Measurements from ENCODE around the gene GSDMA. TPM values are rescaled to one million over a fixed set of nuclear protein-coding genes. Genes with fewer than 3 reads are reported as not detected.

GSDMA gene
- total and polyA plus RNA-seq, 4 experiments from 2014 or later, result 0.23 to 1.1 (median 0.34) TPM

DNA sequence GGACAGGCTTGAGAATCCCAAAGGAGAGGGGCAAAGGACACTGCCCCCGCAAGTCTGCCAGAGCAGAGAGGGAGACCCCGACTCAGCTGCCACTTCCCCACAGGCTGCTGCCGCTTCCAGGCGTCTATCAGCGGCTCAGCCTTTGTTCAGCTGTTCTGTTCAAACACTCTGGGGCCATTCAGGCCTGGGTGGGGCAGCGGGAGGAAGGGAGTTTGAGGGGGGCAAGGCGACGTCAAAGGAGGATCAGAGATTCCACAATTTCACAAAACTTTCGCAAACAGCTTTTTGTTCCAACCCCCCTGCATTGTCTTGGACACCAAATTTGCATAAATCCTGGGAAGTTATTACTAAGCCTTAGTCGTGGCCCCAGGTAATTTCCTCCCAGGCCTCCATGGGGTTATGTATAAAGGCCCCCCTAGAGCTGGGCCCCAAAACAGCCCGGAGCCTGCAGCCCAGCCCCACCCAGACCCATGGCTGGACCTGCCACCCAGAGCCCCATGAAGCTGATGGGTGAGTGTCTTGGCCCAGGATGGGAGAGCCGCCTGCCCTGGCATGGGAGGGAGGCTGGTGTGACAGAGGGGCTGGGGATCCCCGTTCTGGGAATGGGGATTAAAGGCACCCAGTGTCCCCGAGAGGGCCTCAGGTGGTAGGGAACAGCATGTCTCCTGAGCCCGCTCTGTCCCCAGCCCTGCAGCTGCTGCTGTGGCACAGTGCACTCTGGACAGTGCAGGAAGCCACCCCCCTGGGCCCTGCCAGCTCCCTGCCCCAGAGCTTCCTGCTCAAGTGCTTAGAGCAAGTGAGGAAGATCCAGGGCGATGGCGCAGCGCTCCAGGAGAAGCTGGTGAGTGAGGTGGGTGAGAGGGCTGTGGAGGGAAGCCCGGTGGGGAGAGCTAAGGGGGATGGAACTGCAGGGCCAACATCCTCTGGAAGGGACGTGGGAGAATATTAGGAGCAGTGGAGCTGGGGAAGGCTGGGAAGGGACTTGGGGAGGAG is 52.5 kb downstream of the GSDMA start, which contains the start of gene CSF3:
Gene CSF3, plus strand, starts transcription at position 436 of the 993 bp plus-strand sequence. Its CDS starts 35 bp downstream, at position 471.
- ChIA-PET CTCF (ENCODE audit: partially characterized antibody) (interaction anchor here (0.8 to 13.1 kb wide), 13 partner anchors 13 to 334 kb away, joined by 3 to 166 read pairs (median 7); partner anchors contain the start of gene PSMD3), POLR2A (ENCODE audit: partially characterized antibody) (interaction anchor here (0.6 to 2.5 kb wide), 2 partner anchors 11 to 145 kb away, joined by 3 to 8 read pairs; no protein-coding TSS in a partner anchor)
- H3K36me3 Mint-ChIP-seq, result peaks cover 5 to 15% of the 10 kb centered on the region in 2 donors
- H3K4me3 ChIP-seq (ENCODE audit: low read length in 2 of 2), result no peak within 1 kb of the TSS
- peaks cover 0 to 6% (median 4%) of the 10 kb centered on the region in 4 donors for H3K4me1 Mint-ChIP-seq
- no peak for DNase-seq
- H3K27ac ChIP-seq (ENCODE audit: low read depth, low read length), result no peak within 1 kb of the TSS
- no peak within 1 kb of the TSS for H3K4me3 Mint-ChIP-seq
- no peaks in the 10 kb centered on the region for H3K27me3 ChIP-seq (ENCODE audit: insufficient read depth, low read length)
- peak within 1 kb of the TSS in 2 of 7 donors; percentile 37 to 46 for H3K27ac Mint-ChIP-seq
- intact Hi-C loops (cut with micrococcal nuclease), result no loop called here
- peaks cover 12% of the 10 kb centered on the region for H3K36me3 ChIP-seq (ENCODE audit: insufficient read depth, low read length)
- no peaks in the 10 kb centered on the region for H3K9me3 Mint-ChIP-seq
- peaks cover 0 to 2% of the 10 kb centered on the region in 2 donors for H3K27me3 Mint-ChIP-seq
- no peaks in the 10 kb centered on the region for H3K9me3 ChIP-seq (ENCODE audit: control insufficient read depth in 1 of 2, low read length in 2 of 2)
- H3K4me1 ChIP-seq (ENCODE audit: insufficient read depth, low read length), result peaks cover 4% of the 10 kb centered on the region

DNA sequence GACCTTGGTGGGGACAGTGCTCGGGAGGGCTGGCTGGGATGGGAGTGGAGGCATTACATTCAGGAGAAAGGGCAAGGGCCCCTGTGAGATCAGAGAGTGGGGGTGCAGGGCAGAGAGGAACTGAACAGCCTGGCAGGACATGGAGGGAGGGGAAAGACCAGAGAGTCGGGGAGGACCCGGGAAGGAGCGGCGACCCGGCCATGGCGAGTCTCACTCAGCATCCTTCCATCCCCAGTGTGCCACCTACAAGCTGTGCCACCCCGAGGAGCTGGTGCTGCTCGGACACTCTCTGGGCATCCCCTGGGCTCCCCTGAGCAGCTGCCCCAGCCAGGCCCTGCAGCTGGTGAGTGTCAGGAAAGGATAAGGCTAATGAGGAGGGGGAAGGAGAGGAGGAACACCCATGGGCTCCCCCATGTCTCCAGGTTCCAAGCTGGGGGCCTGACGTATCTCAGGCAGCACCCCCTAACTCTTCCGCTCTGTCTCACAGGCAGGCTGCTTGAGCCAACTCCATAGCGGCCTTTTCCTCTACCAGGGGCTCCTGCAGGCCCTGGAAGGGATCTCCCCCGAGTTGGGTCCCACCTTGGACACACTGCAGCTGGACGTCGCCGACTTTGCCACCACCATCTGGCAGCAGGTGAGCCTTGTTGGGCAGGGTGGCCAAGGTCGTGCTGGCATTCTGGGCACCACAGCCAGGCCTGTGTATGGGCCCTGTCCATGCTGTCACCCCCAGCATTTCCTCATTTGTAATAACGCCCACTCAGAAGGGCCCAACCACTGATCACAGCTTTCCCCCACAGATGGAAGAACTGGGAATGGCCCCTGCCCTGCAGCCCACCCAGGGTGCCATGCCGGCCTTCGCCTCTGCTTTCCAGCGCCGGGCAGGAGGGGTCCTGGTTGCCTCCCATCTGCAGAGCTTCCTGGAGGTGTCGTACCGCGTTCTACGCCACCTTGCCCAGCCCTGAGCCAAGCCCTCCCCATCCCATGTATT is 53.5 kb downstream of the GSDMA start:
- Histone ChIP-seq H3K9me3 (ENCODE audit: control insufficient read depth in 1 of 2, low read length in 2 of 2) (no peaks in the 10 kb centered on the region), H3K4me3 (ENCODE audit: low read length in 2 of 2) (no peak overlapping the region), H3K4me1 (ENCODE audit: insufficient read depth, low read length) (peaks cover 4% of the 10 kb centered on the region), H3K36me3 (ENCODE audit: insufficient read depth, low read length) (peaks cover 16% of the 10 kb centered on the region), H3K27me3 (ENCODE audit: insufficient read depth, low read length) (no peaks in the 10 kb centered on the region), H3K27ac (ENCODE audit: low read depth, low read length) (no peak overlapping the region)
- intact Hi-C loops (cut with micrococcal nuclease), result no loop called here
- ChIA-PET POLR2A (ENCODE audit: partially characterized antibody) (interaction anchor here (0.9 to 2.5 kb wide), 2 partner anchors 10 to 11 kb away, joined by 6 to 8 read pairs; no protein-coding TSS in a partner anchor), CTCF (ENCODE audit: partially characterized antibody) (interaction anchor here (0.6 to 13.1 kb wide), 10 partner anchors 12 to 1278 kb away, joined by 3 to 166 read pairs (median 4); partner anchors contain the start of gene PSMD3)
- Mint-ChIP-seq H3K27ac (peak overlapping the region in 1 of 7 donors; percentile 46), H3K36me3 (peaks cover 7 to 19% of the 10 kb centered on the region in 2 donors), H3K4me1 (peaks cover 0 to 6% (median 4%) of the 10 kb centered on the region in 4 donors), H3K4me3 (no peak overlapping the region), H3K9me3 (no peaks in the 10 kb centered on the region), H3K27me3 (peaks cover 0 to 2% of the 10 kb centered on the region in 2 donors)
- DNase-seq, result no peak

DNA sequence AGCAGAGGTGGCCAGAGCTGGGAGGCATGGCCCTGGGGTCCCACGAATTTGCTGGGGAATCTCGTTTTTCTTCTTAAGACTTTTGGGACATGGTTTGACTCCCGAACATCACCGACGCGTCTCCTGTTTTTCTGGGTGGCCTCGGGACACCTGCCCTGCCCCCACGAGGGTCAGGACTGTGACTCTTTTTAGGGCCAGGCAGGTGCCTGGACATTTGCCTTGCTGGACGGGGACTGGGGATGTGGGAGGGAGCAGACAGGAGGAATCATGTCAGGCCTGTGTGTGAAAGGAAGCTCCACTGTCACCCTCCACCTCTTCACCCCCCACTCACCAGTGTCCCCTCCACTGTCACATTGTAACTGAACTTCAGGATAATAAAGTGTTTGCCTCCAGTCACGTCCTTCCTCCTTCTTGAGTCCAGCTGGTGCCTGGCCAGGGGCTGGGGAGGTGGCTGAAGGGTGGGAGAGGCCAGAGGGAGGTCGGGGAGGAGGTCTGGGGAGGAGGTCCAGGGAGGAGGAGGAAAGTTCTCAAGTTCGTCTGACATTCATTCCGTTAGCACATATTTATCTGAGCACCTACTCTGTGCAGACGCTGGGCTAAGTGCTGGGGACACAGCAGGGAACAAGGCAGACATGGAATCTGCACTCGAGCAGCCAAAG is 54.7 kb downstream of the GSDMA start:
- H3K27me3 ChIP-seq (ENCODE audit: insufficient read depth, low read length), result no peaks in the 10 kb centered on the region
- H3K9me3 ChIP-seq (ENCODE audit: control insufficient read depth in 1 of 2, low read length in 2 of 2), result no peaks in the 10 kb centered on the region
- ChIA-PET CTCF (ENCODE audit: partially characterized antibody) (interaction anchor here (1.1 to 13.1 kb wide), 5 partner anchors 11 to 175 kb away, joined by 3 to 166 read pairs (median 12); no protein-coding TSS in a partner anchor), POLR2A (ENCODE audit: partially characterized antibody) (interaction anchor here (0.9 kb wide), 1 partner anchor 10 kb away, joined by 6 read pairs; no protein-coding TSS in a partner anchor)
- H3K36me3 ChIP-seq (ENCODE audit: insufficient read depth, low read length), result peaks cover 28% of the 10 kb centered on the region
- Mint-ChIP-seq H3K27ac (no peak overlapping the region), H3K27me3 (no peaks in the 10 kb centered on the region), H3K4me3 (no peak overlapping the region), H3K9me3 (no peaks in the 10 kb centered on the region), H3K36me3 (peaks cover 9 to 29% of the 10 kb centered on the region in 2 donors), H3K4me1 (peaks cover 0 to 6% (median 4%) of the 10 kb centered on the region in 4 donors)
- H3K4me1 ChIP-seq (ENCODE audit: insufficient read depth, low read length), result peaks cover 4% of the 10 kb centered on the region
- H3K27ac ChIP-seq (ENCODE audit: low read depth, low read length), result no peak overlapping the region
- no peak overlapping the region for H3K4me3 ChIP-seq (ENCODE audit: low read length in 2 of 2)
- intact Hi-C loops (cut with micrococcal nuclease), result no loop called here
- no peak for DNase-seq

GRCh38 chr17:40018211-40019121 is 55.7 kb downstream of the GSDMA start:
- Histone ChIP-seq H3K36me3 (ENCODE audit: insufficient read depth, low read length) (peaks cover 35% of the 10 kb centered on the region), H3K27me3 (ENCODE audit: insufficient read depth, low read length) (no peaks in the 10 kb centered on the region), H3K4me1 (ENCODE audit: insufficient read depth, low read length) (peaks cover 3% of the 10 kb centered on the region), H3K9me3 (ENCODE audit: control insufficient read depth in 1 of 2, low read length in 2 of 2) (no peaks in the 10 kb centered on the region), H3K27ac (ENCODE audit: low read depth, low read length) (no peak overlapping the region), H3K4me3 (ENCODE audit: low read length in 2 of 2) (no peak overlapping the region)
- no peaks in the 10 kb centered on the region for H3K27me3 Mint-ChIP-seq
- no peak overlapping the region for H3K4me3 Mint-ChIP-seq
- ChIA-PET CTCF (ENCODE audit: partially characterized antibody) (interaction anchor here (2.0 to 13.1 kb wide), 4 partner anchors 10 to 174 kb away, joined by 6 to 166 read pairs (median 18); no protein-coding TSS in a partner anchor), POLR2A (ENCODE audit: partially characterized antibody) (no interaction called here)
- peaks cover 0 to 6% (median 4%) of the 10 kb centered on the region in 4 donors for H3K4me1 Mint-ChIP-seq
- no peak for DNase-seq
- H3K9me3 Mint-ChIP-seq, result no peaks in the 10 kb centered on the region
- intact Hi-C loops (cut with micrococcal nuclease), result no loop called here
- H3K27ac Mint-ChIP-seq, result peak overlapping the region in 2 of 7 donors; percentile 24 to 53
- peaks cover 9 to 32% of the 10 kb centered on the region in 2 donors for H3K36me3 Mint-ChIP-seq

GRCh38 chr17:40019140-40019991 is 56.6 kb downstream of the GSDMA start:
- H3K4me3 Mint-ChIP-seq, result no peak overlapping the region
- peaks cover 9 to 37% of the 10 kb centered on the region in 2 donors for H3K36me3 Mint-ChIP-seq
- DNase-seq, result no peak
- Histone ChIP-seq H3K27ac (ENCODE audit: low read depth, low read length) (no peak overlapping the region), H3K27me3 (ENCODE audit: insufficient read depth, low read length) (no peaks in the 10 kb centered on the region), H3K9me3 (ENCODE audit: control insufficient read depth in 1 of 2, low read length in 2 of 2) (no peaks in the 10 kb centered on the region), H3K4me3 (ENCODE audit: low read length in 2 of 2) (no peak overlapping the region), H3K4me1 (ENCODE audit: insufficient read depth, low read length) (no peaks in the 10 kb centered on the region), H3K36me3 (ENCODE audit: insufficient read depth, low read length) (peaks cover 38% of the 10 kb centered on the region)
- H3K27ac Mint-ChIP-seq, result peak overlapping the region in 2 of 7 donors; percentile 57 to 68
- ChIA-PET POLR2A (ENCODE audit: partially characterized antibody) (no interaction called here), CTCF (ENCODE audit: partially characterized antibody) (interaction anchor here (2.1 to 13.1 kb wide), 2 partner anchors 9 to 93 kb away, joined by 12 to 166 read pairs; no protein-coding TSS in a partner anchor)
- no peaks in the 10 kb centered on the region for H3K4me1 Mint-ChIP-seq
- no peaks in the 10 kb centered on the region for H3K27me3 Mint-ChIP-seq
- no peaks in the 10 kb centered on the region for H3K9me3 Mint-ChIP-seq
- intact Hi-C loops (cut with micrococcal nuclease), result no loop called here
